H1 (cell line): ENCODE data around the gene TUT4. TPM values are rescaled to one million over a fixed set of nuclear protein-coding genes. Genes with fewer than 3 reads are reported as not detected.

Source experiments
- GTF2F1 ChIP-seq: IDR thresholded peaks from 2 replicates; pipeline ENCODE4 v1.6.1; 2012; ENCODE audit warnings: low read depth, low read length, improper control_type of control experiment, borderline replicate concordance
- ZNF274 ChIP-seq: IDR thresholded peaks from 2 replicates; pipeline ENCODE4 v1.7.0; 2012; ENCODE audit warnings: low read length, borderline replicate concordance; ENCODE audit errors: extremely low read depth
- polyA plus RNA-seq, 7 experiments: library from polyadenylated mRNA; depleted of rRNA in 3 of 7; stranded (reverse) in 5 of 7; unstranded in 2 of 7; fragments of >200 nt in 5 of 7; fragments of 200-250 nt in 2 of 7; gene quantifications; 1 replicate in 5 of 7; 2 replicates in 1 of 7; 4 replicates in 1 of 7; pipeline versions ENCODE4 v1.2.1 to v1.2.3, GENCODE V29; 2011 to 2013; ENCODE audit warnings: missing spikeins in 2 of 7, mixed read lengths in 2 of 7
- total RNA-seq: library from RNA; stranded (reverse); fragmentation: NEBNext Ultra II Directional; extraction: Animal tissue kit (Norgen Biotek cat#: 25700); gene quantifications from 2 replicates; pipeline ENCODE4 v1.2.1, GENCODE V29; 2021

Gene TUT4
- total and polyA plus RNA-seq, 2 of the 8 experiments (the other 6 are each of a cell fraction or from before 2014, with no cell fraction given): 54.5 to 63.3 TPM

GRCh38 chr1:52435650-52436049, 117.2 kb downstream of the TUT4 start (continued):
- TF ChIP-seq ZNF274 (no peak), GTF2F1 (no peak)
- TF ChIP-seq, all 59 proteins: peak for 0
